RWPE1 (cell line): ENCODE results near the gene DENND1A.

Experiments
- CTCF ChIA-PET: fragments of 350-600 bp; sonication (Branson Sonifier 250); formaldehyde crosslinking; extraction: SDS; loops from one replicate; lab custom pipeline; 2021; lab: Yijun Ruan, JAX
- POLR2A ChIA-PET: fragments of 400-600 bp; formaldehyde crosslinking; extraction: SDS; loops from one replicate; lab custom pipeline; 2020; ENCODE audit warnings: antibody characterized with exemption; ENCODE audit not compliant: low non-redundant PET; lab: Yijun Ruan, JAX
- DNase-seq: peaks from one replicate; pipeline ENCODE4 v3.0.0; 2012; ENCODE audit warnings: low spot score
- H3K27ac ChIP-seq: fragments of 450-650 bp; 2 replicates; pipeline ENCODE4 v1.5.1; 2017
- TF ChIP-seq, protein P1 (sequence below): fragments of 450-650 bp; conservative IDR thresholded peaks from 2 replicates; pipeline ENCODE4 v1.5.1; 2017; ENCODE audit warnings: low read depth, mild to moderate bottlenecking

DENND1A gene

DNA sequence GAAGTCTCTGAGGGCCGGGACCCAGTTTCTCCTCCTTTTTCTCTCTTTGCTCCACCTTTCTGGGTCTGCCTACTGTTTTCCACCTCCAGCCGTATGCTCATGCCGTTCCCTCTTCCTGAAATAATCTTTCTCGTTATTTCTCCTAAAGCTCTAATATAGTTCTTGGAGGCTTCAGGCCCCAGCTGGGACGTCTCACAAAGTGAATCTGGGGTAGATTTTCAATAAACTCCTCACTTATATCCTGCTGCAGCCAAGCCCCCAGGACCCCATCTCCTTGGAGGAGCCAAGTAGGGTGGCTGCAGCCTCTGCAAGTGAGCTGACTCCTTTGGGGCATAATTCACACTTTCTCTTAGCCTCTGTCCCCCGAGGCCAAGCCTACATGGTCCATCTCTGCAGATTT, 588.1 kb downstream of the DENND1A start:
- ChIA-PET POLR2A (no interaction called here), CTCF (interaction anchor here (0.8 kb wide), 1 partner anchor 8 kb away, joined by 4 read pairs; no protein-coding TSS in a partner anchor)
- TF ChIP-seq, protein P1, sequence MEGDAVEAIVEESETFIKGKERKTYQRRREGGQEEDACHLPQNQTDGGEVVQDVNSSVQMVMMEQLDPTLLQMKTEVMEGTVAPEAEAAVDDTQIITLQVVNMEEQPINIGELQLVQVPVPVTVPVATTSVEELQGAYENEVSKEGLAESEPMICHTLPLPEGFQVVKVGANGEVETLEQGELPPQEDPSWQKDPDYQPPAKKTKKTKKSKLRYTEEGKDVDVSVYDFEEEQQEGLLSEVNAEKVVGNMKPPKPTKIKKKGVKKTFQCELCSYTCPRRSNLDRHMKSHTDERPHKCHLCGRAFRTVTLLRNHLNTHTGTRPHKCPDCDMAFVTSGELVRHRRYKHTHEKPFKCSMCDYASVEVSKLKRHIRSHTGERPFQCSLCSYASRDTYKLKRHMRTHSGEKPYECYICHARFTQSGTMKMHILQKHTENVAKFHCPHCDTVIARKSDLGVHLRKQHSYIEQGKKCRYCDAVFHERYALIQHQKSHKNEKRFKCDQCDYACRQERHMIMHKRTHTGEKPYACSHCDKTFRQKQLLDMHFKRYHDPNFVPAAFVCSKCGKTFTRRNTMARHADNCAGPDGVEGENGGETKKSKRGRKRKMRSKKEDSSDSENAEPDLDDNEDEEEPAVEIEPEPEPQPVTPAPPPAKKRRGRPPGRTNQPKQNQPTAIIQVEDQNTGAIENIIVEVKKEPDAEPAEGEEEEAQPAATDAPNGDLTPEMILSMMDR, result no peak
- H3K27ac ChIP-seq, result no peak overlapping the region
- DNase-seq, result no peak

DNA sequence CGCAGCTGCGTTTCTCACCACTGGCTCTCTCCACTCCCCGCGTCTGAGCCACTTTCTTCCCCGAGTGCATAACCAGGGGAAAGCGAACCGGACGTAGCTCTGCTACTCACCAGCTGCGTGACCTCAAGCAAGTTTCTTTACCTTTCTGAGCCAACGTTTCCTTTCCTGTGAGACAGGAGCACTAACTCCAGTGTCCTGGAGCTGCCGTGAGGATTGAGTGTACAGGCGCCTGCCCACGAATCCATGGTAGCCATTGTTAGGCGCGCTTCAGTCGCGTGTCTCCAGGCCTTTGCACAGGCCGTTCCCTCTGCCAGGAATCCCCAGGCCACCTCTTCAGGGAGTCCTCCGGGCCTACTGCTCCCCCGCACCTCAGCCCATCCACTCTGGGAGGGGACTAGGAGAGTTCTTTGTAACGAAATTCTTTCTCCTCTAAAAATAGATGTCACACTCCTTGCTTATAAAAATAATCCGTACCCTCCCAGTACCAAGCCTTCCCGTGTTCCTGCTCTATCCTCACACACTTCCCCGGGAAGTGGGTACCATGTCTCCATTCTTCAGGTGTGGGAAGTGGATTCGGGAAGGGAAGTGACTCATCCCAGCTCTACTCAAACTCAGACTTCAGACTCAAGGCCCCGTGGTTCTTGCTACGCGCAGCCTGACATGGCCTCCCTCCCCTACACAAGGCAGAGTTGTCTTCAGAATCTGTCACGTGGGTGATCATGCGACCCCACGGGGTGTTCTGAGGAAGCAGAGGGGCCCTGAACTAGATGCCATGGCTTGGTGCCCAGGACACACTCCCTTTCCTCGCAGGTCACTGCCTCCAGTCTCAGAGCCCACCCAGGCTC, 590.0 kb downstream of the DENND1A start:
- H3K27ac ChIP-seq, result no peak overlapping the region
- TF ChIP-seq, protein P1, result no peak
- ChIA-PET POLR2A (no interaction called here), CTCF (interaction anchor here (0.5 to 2.5 kb wide), 3 partner anchors 10 to 1842 kb away, joined by 4 to 23 read pairs (median 6); no protein-coding TSS in a partner anchor)
- no peak for DNase-seq

DNA sequence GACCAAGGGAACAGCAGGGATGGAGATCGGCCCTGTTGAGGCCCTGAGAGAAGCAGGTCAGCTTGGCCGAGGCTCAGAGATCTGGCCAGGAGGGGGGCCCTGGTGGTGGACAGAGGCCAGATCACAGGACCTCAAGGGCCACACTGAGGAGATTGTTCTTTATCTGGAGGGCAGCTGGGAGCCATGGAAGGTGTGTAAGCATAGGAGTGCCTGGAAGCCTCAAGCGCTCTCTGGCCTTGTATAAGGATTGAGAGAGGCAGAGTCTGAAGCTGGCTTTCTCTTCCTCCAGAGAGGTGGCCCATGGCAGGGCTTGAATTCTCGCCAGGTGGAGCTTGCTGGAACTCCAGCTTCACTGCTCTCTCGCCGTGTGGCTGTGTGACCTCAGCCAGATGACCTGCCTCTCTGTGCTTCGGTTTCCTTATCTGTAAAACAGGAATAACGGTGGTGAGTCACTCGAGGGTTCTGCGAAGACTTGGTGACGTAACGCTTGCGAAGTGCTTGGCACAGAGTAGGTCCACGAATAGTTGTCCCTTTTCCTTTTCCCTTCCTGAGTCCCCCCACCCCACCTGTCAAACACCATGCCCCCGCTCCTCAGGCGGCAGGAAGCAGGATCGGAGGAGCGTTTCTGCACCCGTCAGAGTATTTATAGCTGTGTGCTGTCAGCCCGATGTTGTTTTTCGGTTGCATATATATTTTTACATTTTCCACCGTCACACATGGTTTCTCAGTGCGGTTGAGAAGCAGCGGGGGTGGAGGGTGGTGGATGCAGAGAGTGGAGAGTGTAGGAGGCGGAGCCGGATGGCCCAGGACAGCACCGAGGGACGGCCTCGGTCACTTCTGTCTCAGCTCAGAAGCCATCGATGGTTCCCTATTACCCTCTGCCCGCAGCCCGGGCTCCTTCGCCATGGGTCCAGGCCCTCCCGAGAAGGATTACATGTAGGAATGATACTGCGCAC, 590.9 kb downstream of the DENND1A start:
- H3K27ac ChIP-seq, result no peak overlapping the region
- CTCF ChIA-PET, result interaction anchor here (0.5 to 2.5 kb wide), 4 partner anchors 11 to 498 kb away, joined by 3 to 23 read pairs (median 6); no protein-coding TSS in a partner anchor
- POLR2A ChIA-PET, result no interaction called here
- TF ChIP-seq, protein P1, result no peak
- no peak for DNase-seq

DNA sequence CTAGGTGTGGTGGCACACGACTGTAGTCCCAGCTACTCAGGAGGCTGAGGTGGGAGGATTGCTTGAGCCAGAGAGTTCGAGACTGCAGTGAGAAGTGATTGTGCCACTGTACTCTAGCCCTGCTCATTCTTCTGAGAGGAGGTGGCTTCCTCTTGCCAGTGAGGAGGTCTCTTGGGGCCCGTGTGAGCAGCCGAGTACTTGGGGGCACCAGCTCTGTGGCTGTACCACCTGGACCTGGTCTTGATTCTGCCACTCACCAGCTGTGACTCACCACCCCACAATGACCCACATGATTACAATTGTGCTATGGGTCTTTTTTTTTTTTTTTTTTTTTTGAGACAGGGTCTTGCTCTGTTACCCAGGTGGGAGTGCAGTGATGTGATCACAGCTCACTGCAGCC, 592.0 kb downstream of the DENND1A start:
- no peak for DNase-seq
- H3K27ac ChIP-seq, result no peak overlapping the region
- ChIA-PET CTCF (interaction anchor here (2.5 kb wide), 1 partner anchor 12 kb away, joined by 23 read pairs; no protein-coding TSS in a partner anchor), POLR2A (interaction anchor here (0.5 kb wide), 1 partner anchor 9 kb away, joined by 10 read pairs; no protein-coding TSS in a partner anchor)
- TF ChIP-seq, protein P1, result no peak

DNA sequence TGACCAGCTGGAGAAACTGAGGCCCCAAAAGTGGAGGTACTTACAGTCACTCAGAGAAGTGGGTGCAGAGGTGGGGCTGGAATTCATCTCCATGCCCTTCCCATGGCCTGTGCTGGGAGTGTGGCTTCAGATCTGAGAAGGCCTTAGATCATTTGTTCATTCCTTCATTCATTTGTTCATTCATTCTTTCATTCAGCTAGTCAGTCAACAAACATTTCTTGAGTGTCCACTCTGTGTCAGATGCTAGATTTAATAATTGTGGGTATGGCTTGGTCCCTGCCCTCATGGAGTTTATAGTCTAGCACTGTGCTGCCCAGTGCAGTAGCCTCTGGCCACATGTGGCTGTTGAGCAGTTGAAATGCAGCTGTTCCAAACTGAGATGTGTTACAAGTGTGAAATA, 593.0 kb downstream of the DENND1A start:
- ChIA-PET POLR2A (no interaction called here), CTCF (no interaction called here)
- no peak overlapping the region for H3K27ac ChIP-seq
- TF ChIP-seq, protein P1, result no peak
- no peak for DNase-seq

DNA sequence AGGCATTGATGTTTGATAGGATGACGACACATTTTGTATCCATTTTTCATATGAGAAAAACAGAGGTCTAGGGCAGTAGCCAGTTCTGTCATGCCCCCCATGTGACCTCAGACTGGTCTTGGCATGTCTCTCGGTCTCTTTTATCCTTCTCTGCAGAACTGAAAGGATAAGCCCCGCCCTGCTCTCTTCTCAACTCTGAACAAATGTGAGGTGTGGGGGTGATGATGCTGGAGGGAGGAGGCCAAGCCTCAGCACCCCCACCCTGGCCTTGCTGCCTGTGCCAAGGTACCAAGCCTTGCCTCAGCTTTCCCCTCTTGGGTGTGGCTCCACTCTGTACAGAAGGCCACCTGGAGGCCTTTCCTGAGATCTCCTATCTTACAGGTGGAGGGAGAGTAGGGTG, 593.5 kb downstream of the DENND1A start:
- POLR2A ChIA-PET, result no interaction called here
- TF ChIP-seq, protein P1, result no peak
- no peak for DNase-seq
- H3K27ac ChIP-seq, result no peak overlapping the region
- CTCF ChIA-PET, result interaction anchor here (0.6 to 0.9 kb wide), 5 partner anchors 10 to 183 kb away, joined by 3 to 4 read pairs (median 4); no protein-coding TSS in a partner anchor
